Activated CD8-positive, alpha-beta memory T cell treated with anti-CD3 and anti-CD28 coated beads for 24 hours (primary cell): ENCODE data around the gene UBA7.
A peak's percentile ranks its signal among the peaks of the same experiment; 100 is the strongest.
"Not testable (repeated sequence)": the region's sequence is repeated elsewhere in the genome, so short reads cannot be mapped to it uniquely, and the experiment has no call there.

Experiments used
- DNase-seq: peaks from one replicate; pipeline ENCODE4 v3.0.0-alpha.2; 2020

UBA7 gene

DNA sequence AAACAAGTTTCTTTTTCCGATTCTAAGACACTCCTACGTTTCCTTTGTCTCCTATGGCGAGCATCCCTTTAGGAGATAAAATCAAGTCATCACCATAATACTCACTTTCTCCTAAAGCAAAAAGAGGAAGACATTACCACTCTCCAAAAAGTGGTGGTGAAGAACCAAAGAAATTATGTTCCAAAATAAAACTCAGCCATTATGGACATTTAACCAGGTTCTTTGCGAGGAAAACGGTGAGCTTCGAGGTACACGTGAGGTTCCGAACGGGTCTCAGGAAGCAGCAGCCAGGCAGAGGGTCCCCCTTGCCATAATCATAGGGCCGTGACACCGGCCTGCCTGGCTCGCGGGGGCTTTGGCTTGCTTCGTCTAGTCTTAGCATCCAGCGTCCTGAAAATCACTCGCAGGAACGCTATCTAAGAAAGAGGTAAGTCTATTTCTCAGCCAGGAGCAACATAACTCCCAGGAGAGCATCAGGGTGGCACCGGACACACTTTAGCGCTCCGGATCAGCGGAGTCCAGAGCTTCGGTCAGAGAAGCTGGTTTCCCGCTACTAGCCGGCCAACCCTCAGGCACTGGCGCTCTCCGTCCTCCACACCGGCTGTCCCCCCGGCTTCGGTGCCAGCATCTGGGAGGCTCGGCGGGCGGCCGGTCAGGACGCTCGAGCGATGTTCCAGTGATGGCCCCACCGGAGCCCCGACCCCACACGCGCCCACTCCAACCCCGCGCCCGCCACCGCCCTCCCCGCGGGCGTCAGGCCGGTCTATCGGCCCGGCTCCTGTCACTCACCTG, 28.0 kb downstream of the UBA7 start:
- peak; percentile 71 for DNase-seq

DNA sequence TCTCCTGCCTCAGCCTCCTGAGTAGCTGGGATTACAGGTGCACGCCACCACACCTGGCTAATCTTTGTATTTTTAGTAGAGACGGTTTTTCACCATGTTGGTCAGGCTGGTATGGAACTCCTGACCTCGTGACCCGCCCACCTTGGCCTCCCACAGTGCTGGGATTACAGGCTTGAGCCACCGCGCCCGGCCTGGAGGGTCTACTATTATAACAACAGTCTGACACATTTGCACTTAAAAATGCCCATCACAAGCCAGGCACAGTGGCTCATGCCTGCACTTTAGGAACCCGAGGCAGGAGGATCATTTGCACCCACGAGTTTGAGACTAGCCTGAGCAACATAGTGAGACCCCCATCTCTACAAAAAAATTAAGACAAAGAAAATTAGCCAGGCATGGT, 31.5 kb downstream of the UBA7 start:
- DNase-seq, result not testable (repeated sequence)

DNA sequence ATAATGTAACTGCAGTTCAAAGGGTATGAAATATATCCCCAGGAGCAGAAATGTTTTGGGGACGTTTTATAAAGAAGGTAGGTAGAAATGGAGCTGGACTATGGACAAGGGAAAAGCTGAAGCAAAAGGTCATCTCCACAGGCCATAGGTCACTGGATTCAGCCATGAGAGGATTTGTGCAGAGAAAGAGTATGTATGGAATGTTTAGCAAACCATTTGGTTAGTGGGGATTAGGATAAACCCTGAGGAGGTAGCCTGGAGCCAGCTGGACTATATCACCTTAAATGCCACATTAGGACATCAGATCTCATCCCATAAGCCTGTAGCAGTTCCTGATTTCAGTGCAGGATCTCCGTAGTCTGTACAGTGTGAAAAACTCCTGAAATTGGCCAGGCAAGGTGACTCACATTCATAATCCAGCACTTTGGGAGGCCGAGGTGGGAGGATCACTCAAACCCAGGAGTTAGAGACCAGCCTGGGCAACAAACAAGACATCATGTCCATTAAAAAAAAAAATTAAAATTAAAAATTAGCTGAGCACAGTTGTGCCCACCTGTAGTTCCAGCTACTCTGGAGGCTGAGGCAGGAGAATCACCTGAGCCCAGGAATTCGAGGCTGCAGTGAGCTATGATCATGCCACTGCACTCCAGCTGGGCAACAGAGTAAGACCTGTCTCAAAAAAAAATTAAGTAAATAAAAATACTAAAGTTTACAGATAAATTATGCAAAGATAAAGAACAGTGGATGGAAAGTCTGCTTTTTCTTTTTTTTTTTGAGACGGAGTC, 32.1 kb downstream of the UBA7 start:
- DNase-seq, result no peak

DNA sequence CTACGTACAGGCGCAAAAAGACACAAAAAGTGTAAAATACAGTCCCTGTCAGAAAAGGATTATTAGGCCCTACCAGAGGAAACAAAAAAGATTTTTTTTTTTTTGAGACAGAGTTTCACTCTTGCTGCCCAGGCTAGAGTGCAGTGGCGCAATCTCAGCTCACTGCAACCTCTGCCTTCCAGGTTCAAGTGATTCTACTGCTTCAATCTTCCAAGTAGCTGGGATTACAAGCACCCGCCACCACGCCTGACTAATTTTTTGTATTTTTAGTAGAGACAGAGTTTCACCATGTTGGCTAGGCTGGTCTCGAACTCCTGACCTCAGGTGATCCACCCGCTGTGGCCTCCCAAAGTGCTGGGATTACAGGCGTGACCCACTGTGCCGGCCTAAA, 32.8 kb downstream of the UBA7 start:
- not testable (repeated sequence) for DNase-seq

DNA sequence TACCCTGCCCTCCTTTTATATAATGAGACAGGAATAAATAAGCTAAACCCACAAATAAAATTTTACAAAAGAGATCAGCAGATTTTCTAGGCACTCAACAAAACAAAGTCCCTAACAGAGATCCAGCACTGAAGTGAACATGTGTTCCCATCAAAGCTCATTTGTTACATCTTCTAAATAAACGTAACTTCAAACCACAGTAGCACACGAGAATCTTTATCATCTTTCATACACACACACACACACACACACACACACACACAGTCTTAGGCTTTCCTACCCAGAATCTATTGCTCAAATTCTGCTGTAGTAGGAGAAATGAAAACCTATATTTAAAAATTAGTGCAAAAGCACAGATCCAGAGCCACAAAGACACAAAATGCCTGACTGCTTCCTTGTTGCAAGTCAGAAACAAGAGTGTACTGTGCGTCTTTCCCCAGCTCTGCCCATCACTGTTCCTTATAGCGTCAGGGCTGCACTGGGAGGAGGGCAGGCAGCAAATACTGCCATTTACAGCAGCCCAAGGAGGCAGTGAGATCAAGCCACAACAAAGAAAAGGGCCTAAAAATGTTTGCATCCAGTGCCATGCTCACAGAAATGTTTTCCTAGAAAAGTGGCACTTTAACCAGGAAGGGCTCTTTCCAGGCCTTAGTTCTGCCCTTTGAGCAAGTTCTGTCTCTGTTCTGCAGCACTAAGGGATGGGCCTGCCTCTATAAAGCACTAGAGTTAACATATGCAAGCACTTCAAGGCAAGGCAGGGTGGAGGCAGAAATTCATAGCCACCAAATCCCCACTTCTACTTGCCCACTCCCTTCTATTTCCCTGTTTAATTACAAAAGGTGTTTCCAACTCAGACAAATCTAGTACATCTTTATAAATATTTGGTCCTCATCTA, 33.4 kb downstream of the UBA7 start:
- DNase-seq, result no peak

DNA sequence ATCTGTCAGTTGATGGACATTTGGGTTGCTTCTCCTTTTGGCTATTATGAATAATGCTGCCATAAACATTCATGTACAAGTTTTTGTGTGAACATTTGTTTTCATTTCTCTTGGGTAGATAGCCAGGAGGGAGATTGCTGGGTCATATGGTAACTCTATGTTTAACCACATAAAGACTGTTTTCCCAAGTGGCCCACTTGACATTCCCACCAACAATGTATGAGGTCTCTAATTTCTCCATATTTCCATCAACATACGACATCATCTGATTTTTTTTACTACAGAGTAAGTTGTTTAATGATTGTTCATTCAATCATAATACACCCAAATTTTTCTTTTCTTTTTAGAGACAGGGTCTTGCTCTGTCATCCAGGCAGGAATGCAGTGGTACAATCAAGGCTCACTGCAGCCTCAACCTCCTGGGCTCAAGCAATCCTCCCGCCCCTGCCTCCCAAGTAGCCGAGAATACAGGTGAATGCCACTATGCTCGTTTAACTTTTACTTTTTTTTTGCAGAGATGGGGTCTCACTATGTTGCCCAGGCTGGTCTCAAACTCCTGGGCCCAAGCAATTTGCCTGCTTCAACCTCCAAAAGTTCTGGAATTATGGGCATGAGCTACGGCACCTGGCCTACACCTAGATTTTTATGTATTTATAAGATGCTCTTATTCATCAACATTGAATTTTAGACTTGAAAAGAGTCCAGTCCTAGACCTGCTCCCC, 34.2 kb downstream of the UBA7 start:
- DNase-seq, result no peak

DNA sequence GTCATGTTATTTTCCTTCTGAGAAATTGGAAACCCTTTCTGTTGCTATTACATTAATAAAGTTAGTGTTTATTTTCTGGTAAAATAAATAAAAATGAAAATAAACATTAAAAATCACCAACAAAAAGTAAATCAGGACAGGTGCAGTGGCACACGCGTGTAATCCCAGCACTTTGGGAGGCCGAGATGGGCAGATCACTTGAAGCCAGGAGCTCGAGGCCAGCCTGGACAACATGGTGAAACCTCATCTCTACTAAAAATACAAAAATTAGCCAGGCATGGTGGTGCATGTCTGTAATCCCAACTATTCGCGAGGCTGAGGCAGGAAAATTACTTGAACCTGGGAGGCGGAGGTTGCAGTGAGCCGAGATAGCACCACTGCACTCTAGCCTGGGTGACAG, 37.7 kb downstream of the UBA7 start:
- not testable (repeated sequence) for DNase-seq

DNA sequence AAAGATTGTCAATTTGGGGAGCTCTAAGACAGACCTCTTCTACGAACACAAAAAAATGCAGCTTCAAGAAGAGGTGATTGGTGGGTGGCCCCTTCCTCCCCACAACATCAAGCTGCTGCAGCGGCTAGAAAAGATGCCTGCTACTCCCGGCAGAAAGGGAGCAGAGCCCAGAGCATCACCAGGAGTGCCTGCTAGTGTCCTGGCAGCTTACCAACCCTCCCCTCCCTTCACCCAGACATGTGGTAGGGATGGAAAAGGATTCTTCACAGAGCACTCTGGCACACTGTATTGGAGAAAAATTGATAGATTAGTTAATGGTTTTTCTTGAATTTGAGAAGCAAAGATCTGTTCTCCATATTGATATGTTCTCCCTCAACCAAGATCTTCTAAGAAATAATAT, 38.2 kb downstream of the UBA7 start:
- DNase-seq, result no peak

DNA sequence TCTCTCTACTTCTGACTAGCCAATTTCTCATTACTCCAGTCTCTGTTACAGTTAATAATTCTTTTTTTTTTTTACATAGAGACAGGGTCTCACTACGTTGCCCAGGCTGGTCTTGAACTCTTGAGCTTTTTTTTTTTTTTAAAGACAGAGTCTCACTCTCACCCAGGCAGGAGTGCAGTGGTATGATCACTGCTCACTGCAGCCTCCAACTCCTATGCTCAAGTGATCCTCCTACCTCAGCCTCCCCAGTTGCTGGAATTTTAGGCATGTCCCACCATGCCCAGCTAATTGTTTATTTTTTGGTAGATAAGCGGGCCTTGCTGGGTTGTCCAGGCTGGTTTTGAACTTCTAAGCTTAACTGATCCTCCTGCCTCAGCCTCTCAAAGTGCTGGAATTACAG, 41.0 kb downstream of the UBA7 start:
- DNase-seq, result no peak

DNA sequence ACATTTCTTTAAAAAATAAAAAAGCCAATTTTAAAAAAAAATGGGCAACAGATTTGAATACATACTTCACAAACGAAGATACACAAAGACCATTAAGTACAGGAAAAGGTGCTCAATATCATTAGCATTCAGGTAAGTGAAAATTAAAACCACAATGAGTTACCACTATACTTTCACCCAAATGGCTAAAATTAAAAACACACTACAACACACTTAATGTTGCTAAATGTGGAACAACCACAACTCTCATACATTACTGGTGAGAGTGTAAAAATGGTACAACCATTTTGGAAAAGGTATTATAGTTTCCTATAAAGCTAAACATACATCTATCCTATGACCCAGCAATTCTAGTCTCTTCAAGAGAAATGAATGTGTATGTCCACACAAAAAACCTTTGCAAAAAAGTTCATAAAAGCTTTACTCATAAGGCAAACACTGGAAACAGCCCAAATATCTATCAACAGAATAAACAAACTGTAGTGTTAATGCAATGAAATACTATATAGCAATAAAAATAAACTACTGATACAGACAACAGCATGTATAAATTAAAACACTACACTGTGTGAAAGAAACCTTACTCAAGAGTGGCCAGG, 42.3 kb downstream of the UBA7 start:
- DNase-seq, result no peak

DNA sequence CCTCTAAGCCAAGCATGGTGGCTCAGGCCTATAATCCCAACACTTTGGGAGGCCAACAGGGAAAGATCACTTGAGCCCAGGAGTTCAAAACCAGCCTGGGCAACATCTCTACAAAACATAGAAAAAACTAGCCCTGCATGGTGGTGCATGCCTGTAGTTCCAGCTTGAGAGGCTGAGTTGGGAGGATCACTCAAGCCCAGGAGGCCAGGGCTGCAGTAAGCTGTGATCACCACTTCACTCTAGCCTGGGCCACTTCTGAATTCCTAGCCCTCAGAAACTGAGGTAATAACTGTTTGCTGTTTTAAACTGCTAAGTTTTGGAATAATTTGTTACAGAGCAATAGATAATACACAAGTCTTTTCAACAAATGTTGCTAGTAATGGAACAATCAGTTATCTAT, 43.8 kb downstream of the UBA7 start:
- DNase-seq, result peak; percentile 32

DNA sequence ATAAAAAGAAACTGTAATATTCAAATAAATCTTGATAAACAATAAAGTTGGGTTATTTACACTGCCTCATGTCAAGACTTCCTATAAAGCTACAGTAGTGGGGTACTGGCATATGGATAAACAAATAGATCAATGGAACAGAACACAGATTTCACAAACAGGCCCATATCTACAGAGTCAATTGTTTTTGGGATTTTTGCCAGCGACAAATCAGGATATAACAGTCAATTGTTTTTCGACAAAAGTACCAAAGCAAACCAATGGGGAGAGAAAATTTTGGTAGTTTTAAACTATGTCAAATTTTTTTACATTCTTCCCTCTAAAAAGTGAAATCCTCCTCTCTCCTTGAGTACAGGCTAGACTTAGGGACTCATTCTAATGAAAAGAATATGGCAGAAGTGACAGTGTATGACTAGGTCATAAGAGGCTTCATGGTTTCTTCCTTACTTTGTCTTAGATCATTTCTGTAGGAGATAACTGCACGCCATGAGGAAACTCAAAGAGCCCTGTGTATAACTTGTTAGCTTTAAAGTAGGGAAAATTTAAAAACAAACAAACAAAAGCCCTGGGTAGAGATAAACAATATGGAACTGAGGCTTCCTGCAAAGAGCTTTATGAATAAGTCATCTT, 44.4 kb downstream of the UBA7 start:
- DNase-seq, result no peak

DNA sequence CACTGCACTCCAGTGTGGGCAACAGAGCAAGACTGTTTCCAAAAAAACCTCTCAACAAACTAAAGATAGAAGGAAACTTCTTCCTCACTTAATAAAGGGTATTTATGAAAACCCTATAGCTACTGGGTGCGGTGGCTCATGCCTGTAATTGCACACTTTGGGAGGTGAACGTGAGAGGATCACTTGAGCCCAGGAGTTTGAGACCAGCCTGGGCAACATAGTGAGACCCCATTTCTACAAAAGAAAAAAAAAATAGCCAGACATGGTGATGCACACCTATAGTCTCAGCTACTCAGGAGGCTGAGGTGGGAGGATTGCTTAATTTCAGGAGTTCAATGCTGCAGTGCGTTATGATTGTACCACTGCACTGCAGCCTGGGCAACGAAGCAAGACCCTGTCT, 49.8 kb downstream of the UBA7 start:
- DNase-seq, result no peak

DNA sequence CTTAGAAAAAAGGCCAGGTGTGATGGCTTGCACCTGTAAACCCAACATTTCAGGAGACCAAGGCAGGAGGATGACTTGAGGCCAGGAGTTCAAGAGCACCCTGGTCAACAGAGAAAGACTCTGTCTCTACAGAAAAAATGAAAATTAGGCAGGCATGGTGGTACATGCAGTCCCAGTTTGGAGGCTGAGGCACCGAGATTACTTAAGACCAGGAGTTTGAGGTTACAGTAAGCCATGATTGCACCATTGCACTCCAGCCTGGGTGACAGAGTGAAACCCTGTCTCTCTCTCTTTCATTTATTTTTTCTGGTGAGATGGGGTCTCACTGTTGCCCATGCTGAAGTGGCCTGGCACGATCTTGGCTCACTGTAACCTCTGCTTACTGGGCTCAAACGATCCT, 52.1 kb downstream of the UBA7 start:
- peak; percentile 19 for DNase-seq

DNA sequence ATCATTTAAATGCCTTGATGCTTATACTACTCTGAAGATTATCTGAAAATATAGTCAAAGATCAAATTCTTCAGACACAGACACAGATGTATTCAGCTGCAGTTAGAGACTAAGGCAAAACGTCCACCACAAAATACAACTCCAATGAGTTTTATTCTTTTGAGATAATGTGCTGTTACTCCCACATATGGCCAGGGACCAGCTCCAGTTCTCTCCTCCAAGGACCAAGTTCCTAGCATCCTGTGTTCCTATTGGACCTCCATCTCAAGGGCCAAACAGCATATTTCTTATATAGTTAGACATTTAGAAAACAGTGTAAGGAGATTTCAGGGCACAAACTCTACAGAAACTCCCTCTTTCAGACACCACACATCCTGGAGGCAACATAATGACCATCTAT, 54.5 kb downstream of the UBA7 start:
- no peak for DNase-seq

DNA sequence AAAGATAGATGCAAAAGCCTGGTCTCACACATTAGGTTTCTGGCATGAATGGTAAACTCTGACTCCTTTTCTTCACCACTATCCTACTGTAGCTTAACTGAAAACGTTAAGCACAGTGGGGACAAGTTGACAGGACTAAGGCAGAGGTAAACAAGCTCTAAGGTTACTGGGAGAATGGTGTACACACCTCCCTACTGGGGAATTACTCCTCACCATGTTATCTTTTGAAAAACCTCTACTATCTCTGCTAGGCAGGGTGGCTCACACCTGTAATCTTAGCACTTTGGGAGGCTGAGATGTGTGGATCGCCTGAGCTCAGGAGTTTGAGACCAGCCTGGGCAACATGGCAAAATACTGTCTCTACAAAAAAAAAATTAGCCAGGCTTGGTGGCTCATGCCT, 56.6 kb downstream of the UBA7 start:
- no peak for DNase-seq

DNA sequence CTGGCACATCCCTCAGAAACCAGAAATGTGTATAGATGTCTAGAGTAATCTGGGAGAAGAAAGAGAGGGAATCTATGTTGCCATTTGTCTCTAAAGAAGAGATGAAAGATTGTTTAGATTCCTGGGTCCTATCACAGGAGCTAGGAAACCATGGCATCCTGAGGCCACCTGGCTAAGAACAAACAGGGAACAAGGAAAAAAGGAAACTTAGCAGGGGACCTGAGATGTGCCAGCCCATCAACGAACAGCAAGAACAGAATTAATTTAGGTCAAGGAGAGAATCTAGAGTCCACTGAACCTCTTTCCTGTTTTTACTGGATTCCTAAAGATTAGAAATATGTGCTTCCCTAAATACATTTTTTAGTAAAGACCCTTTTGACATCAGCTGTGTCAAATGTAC, 57.7 kb downstream of the UBA7 start:
- no peak for DNase-seq
